ENCODE data around the gene SMTNL1.

The SMTNL1 gene

GRCh38 chr11:57536947-57537619 is at the start of gene SMTNL1:
Gene SMTNL1, plus strand, starts transcription at chr11:57537595. Its CDS starts 5,048 bp downstream, at chr11:57542643.
- DNase-seq: no peak

GRCh38 chr11:57487920-57488659 is 49.3 kb upstream of the SMTNL1 start:
- no peak for DNase-seq

- DNase-seq: no peak
Observed at GRCh38 chr11:57490456-57491248, 46.7 kb upstream of the SMTNL1 start.

GRCh38 chr11:57491371-57492061 is 45.9 kb upstream of the SMTNL1 start:
- peak; percentile 34 for DNase-seq

- DNase-seq: peak; percentile 74
Observed at GRCh38 chr11:57493507-57494503, 43.6 kb upstream of the SMTNL1 start.

GRCh38 chr11:57496109-57496820 is 41.1 kb upstream of the SMTNL1 start:
- DNase-seq: no peak

GRCh38 chr11:57497303-57498247 is 39.8 kb upstream of the SMTNL1 start:
- DNase-seq: no peak

- no peak for DNase-seq
Observed at GRCh38 chr11:57498540-57498939, 38.9 kb upstream of the SMTNL1 start.

GRCh38 chr11:57499413-57499982 is 37.9 kb upstream of the SMTNL1 start:
- DNase-seq: no peak

GRCh38 chr11:57499983-57500461 is 37.4 kb upstream of the SMTNL1 start:
- DNase-seq: no peak

- DNase-seq: no peak
Observed at GRCh38 chr11:57500515-57500914, 36.9 kb upstream of the SMTNL1 start.

GRCh38 chr11:57500926-57501325 is 36.5 kb upstream of the SMTNL1 start:
- no peak for DNase-seq

GRCh38 chr11:57501953-57502352 is 35.4 kb upstream of the SMTNL1 start:
- DNase-seq: no peak

GRCh38 chr11:57502376-57502775 is 35.0 kb upstream of the SMTNL1 start:
- no peak for DNase-seq

- DNase-seq: no peak
Observed at GRCh38 chr11:57502870-57503269, 34.5 kb upstream of the SMTNL1 start.

GRCh38 chr11:57504511-57504910 is 32.9 kb upstream of the SMTNL1 start:
- DNase-seq: no peak

- no peak for DNase-seq
Observed at GRCh38 chr11:57506522-57506921, 30.9 kb upstream of the SMTNL1 start.

GRCh38 chr11:57508341-57509170 is 28.8 kb upstream of the SMTNL1 start:
- no peak for DNase-seq
